K562 (cell line): ENCODE data around the gene THRSP. TPM values are rescaled to one million over a fixed set of nuclear protein-coding genes. Genes with fewer than 3 reads are reported as not detected.

Source experiments
- AFF4 ChIP-seq: sonication (generic); formaldehyde crosslinking; IDR thresholded peaks from 2 replicates; pipeline ENCODE4 v1.8.0; 2023; ENCODE audit warnings: mild to moderate bottlenecking, missing genetic modification reagents
- FOXK2 ChIP-seq, 2 experiments: fragments of 450-650 bp; IDR thresholded peaks in 1 of 2; conservative IDR thresholded peaks in 1 of 2; 2 replicates each; pipeline ENCODE4 v1.6.1; 2016; ENCODE audit warnings: low read depth in 2 of 2, mild to moderate bottlenecking in 1 of 2
- JUN ChIP-seq, 2 experiments: sonication (generic) in 1 of 2; formaldehyde crosslinking in 1 of 2; IDR thresholded peaks; 2 replicates each; pipeline versions ENCODE4 v1.6.1 to v1.8.0; 2012 to 2022; ENCODE audit warnings: borderline replicate concordance in 2 of 2, mild to moderate bottlenecking in 2 of 2, improper control_type of control experiment in 1 of 2, low read depth in 1 of 2, low read length in 1 of 2, missing genetic modification reagents in 1 of 2
- MGA ChIP-seq: fragments of 450-650 bp; IDR thresholded peaks from 2 replicates; pipeline ENCODE4 v1.6.1; 2016; ENCODE audit warnings: mild to moderate bottlenecking, moderate library complexity
- NR4A1 ChIP-seq, 2 experiments: fragments of 250-450 bp in 1 of 2; fragments of 450-650 bp in 1 of 2; sonication (Bioruptor Pico) in 1 of 2; IDR thresholded peaks; 2 replicates each; pipeline versions ENCODE4 v1.4.0 to v1.6.1; 2016 to 2020; ENCODE audit warnings: mild to moderate bottlenecking in 2 of 2, missing compliant biosample characterization in 1 of 2, missing genetic modification characterization in 1 of 2, moderate library complexity in 1 of 2
- NRF1 ChIP-seq, 2 experiments: fragments of 450-650 bp; IDR thresholded peaks in 1 of 2; conservative IDR thresholded peaks in 1 of 2; 2 replicates each; pipeline ENCODE4 v1.6.1; 2014; ENCODE audit warnings: mild to moderate bottlenecking in 2 of 2
- RBM22 ChIP-seq: fragments of 200-400 bp; formaldehyde crosslinking; IDR thresholded peaks from 2 replicates; pipeline ENCODE4 v1.6.1; 2018; ENCODE audit warnings: low read length, low read depth; ENCODE audit not compliant: poor library complexity, severe bottlenecking
- ZBTB49 ChIP-seq: sonication (generic); formaldehyde crosslinking; IDR thresholded peaks from 2 replicates; pipeline ENCODE4 v1.8.0; 2022; ENCODE audit warnings: missing genetic modification reagents, mild to moderate bottlenecking, borderline replicate concordance
- polyA plus RNA-seq, 8 experiments: library from polyadenylated mRNA; depleted of rRNA in 4 of 8; stranded (reverse) in 5 of 8; unstranded in 3 of 8; fragments of >200 nt; fragmentation: Nextera tagmentation in 2 of 8; fragmentation: Illumina TruSeq in 1 of 8; extraction: Ambion mirVana in 2 of 8; extraction: Trizol in 1 of 8; gene quantifications; 2 replicates each; pipeline versions ENCODE4 v1.2.1 to v1.2.3, GENCODE V29; 2011 to 2014; ENCODE audit warnings: inconsistent platforms in 1 of 8, missing spikeins in 1 of 8
- total RNA-seq, 7 experiments: library from RNA; depleted of rRNA in 6 of 7; stranded (reverse); fragments of >200 nt in 6 of 7; fragmentation: Illumina TruSeq in 2 of 7; extraction: Trizol in 2 of 7; gene quantifications; 2 replicates each; pipeline versions ENCODE4 v1.2.1 to v1.2.3, GENCODE V29; 2011 to 2021; ENCODE audit warnings: low replicate concordance in 1 of 7

Gene THRSP
- total and polyA plus RNA-seq, 9 of the 15 experiments (the other 6 are each of a cell fraction or from before 2014, with no cell fraction given), result 0.23 to 0.56 (median 0.31) TPM; not detected in 2

- TF ChIP-seq ZBTB49 (CRISPR knock-in tag), result no peak
- no peak for TF ChIP-seq NR4A1 (CRISPR knock-in tag; IDR thresholded peaks at IDR 0.05)
- 0 out of 2 replicates have a peak, but pooled peaks have one; percentile 32 for TF ChIP-seq NR4A1 (tag; IDR thresholded peaks at IDR 0.05)
- TF ChIP-seq JUN (IDR thresholded peaks at IDR 0.05; ENCODE audit: borderline replicate concordance, low read depth, low read length), result peak; percentile 43; the same call in 1 of the 2 replicates
- no peak for TF ChIP-seq JUN (CRISPR knock-in tag; IDR thresholded peaks at IDR 0.05; ENCODE audit: borderline replicate concordance)
- TF ChIP-seq FOXK2 (conservative IDR thresholded peaks at IDR 0.05 in 1 of 2, IDR thresholded peaks at IDR 0.05 in 1 of 2; ENCODE audit: low read depth in 2 of 2), result no peak
- TF ChIP-seq RBM22, result no peak
- no peak for TF ChIP-seq AFF4 (CRISPR knock-in tag)
- TF ChIP-seq NRF1 (conservative IDR thresholded peaks at IDR 0.05 in 1 of 2, IDR thresholded peaks at IDR 0.05 in 1 of 2), result no peak
- TF ChIP-seq MGA, result peak; percentile 83
Observed at GRCh38 chr11:78034623-78035022, 29.0 kb upstream of the THRSP start (continued).
